OCI-LY7 (cell line): ENCODE measurements around the gene SLC5A5.

Source experiments
- CTCF ChIP-seq: fragments of 200-600 bp; sonication (generic); conservative IDR thresholded peaks from 2 replicates; pipeline ENCODE4 v1.5.1; 2014; ENCODE audit warnings: mild to moderate bottlenecking, antibody characterized with exemption, low read length, moderate library complexity, mixed read lengths
- EZH2phosphoT487 ChIP-seq: fragments of 200-600 bp; sonication (generic); IDR thresholded peaks from 2 replicates; pipeline ENCODE4 v1.6.1; 2018; ENCODE audit warnings: low read depth, borderline replicate concordance, mild to moderate bottlenecking, mixed run types, antibody characterized with exemption, low read length, moderate library complexity, mixed read lengths

- TF ChIP-seq CTCF: no peak
- no peak for TF ChIP-seq EZH2phosphoT487
Measured at GRCh38 chr19:17877696-17878095, 6.0 kb downstream of the SLC5A5 start.
